ENCODE data around the gene GNA12.

DNA sequence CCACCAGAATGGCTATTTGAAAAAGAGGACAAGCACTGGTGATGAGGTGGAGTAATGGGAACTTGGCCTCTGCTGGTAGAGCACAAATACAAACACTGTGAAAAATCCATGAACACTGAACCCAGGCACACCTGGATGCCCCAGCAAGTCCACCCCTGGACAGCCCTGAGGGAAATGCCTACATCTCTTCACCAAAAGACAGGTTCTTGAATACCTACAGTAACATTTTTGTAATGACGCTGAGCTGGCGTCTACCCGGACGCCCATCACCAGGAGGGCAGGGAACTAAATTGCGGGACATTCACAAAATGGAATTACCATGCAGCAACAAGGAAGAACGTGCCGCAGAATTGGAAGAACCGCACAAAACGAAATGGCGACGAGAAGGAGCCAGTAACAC is 70.5 kb downstream of the GNA12 start:
- TF ChIP-seq, protein P1, sequence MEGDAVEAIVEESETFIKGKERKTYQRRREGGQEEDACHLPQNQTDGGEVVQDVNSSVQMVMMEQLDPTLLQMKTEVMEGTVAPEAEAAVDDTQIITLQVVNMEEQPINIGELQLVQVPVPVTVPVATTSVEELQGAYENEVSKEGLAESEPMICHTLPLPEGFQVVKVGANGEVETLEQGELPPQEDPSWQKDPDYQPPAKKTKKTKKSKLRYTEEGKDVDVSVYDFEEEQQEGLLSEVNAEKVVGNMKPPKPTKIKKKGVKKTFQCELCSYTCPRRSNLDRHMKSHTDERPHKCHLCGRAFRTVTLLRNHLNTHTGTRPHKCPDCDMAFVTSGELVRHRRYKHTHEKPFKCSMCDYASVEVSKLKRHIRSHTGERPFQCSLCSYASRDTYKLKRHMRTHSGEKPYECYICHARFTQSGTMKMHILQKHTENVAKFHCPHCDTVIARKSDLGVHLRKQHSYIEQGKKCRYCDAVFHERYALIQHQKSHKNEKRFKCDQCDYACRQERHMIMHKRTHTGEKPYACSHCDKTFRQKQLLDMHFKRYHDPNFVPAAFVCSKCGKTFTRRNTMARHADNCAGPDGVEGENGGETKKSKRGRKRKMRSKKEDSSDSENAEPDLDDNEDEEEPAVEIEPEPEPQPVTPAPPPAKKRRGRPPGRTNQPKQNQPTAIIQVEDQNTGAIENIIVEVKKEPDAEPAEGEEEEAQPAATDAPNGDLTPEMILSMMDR (IDR thresholded peaks at IDR 0.05), result no peak
- TF ChIP-seq POLR2A (IDR thresholded peaks at IDR 0.05), result no peak

All from adrenal gland (tissue), 5 donors.